ENCODE data around the gene LRIG2. TPM values are rescaled to one million over a fixed set of nuclear protein-coding genes. Genes with fewer than 3 reads are reported as not detected.

Gene LRIG2
- total RNA-seq, 1 experiment from 2014 or later = 13.5 TPM

- TF ChIP-seq RAD21 (IDR thresholded peaks at IDR 0.05; ENCODE audit: low read depth) (no peak), JUND (IDR thresholded peaks at IDR 0.05) (no peak), CBX3 (IDR thresholded peaks at IDR 0.05; ENCODE audit: low read depth) (no peak), TCF7L2 (IDR thresholded peaks at IDR 0.05; ENCODE audit: borderline replicate concordance, extremely low read depth, insufficient read depth, insufficient read length) (no peak), CEBPB (IDR thresholded peaks at IDR 0.05; ENCODE audit: low read depth) (no peak)
- TF ChIP-seq, protein P1, sequence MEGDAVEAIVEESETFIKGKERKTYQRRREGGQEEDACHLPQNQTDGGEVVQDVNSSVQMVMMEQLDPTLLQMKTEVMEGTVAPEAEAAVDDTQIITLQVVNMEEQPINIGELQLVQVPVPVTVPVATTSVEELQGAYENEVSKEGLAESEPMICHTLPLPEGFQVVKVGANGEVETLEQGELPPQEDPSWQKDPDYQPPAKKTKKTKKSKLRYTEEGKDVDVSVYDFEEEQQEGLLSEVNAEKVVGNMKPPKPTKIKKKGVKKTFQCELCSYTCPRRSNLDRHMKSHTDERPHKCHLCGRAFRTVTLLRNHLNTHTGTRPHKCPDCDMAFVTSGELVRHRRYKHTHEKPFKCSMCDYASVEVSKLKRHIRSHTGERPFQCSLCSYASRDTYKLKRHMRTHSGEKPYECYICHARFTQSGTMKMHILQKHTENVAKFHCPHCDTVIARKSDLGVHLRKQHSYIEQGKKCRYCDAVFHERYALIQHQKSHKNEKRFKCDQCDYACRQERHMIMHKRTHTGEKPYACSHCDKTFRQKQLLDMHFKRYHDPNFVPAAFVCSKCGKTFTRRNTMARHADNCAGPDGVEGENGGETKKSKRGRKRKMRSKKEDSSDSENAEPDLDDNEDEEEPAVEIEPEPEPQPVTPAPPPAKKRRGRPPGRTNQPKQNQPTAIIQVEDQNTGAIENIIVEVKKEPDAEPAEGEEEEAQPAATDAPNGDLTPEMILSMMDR (IDR thresholded peaks at IDR 0.05 in 2 of 3, conservative IDR thresholded peaks at IDR 0.05 in 1 of 3; ENCODE audit: borderline replicate concordance in 1 of 3, insufficient read depth in 1 of 3, low read depth in 2 of 3, low read length in 2 of 3) = no peak
- TF ChIP-seq, protein P2, sequence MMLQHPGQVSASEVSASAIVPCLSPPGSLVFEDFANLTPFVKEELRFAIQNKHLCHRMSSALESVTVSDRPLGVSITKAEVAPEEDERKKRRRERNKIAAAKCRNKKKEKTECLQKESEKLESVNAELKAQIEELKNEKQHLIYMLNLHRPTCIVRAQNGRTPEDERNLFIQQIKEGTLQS (IDR thresholded peaks at IDR 0.05) = no peak
These were observed 45.5 kb upstream of the LRIG2 start (continued) for GRCh38 chr1:113027449-113027848.

- no TSS peak for BruUV-seq (replicated peaks)
- no peaks in the 10 kb centered on the region for H3K9me3 ChIP-seq (ENCODE audit: control insufficient read depth in 1 of 2, insufficient read depth in 1 of 2, low read depth in 1 of 2, low read length in 2 of 2)
- no peak overlapping the region for H3K9ac ChIP-seq (ENCODE audit: low read length)
- H3K4me2 ChIP-seq (ENCODE audit: low read length) = no peak overlapping the region
- intact Hi-C loops (cut with micrococcal nuclease) = no loop called here
- H3K9me2 ChIP-seq (ENCODE audit: insufficient read depth) = no peaks in the 10 kb centered on the region
- H3K36me3 ChIP-seq (ENCODE audit: control insufficient read depth in 1 of 2, insufficient read depth in 2 of 2, low read length in 2 of 2) = no peaks in the 10 kb centered on the region
- ChIA-PET CTCF (no interaction called here), RAD21 (ENCODE audit: low non-redundant PET in 1 of 2, low total read pairs in 2 of 2, uncharacterized antibody in 2 of 2, unreplicated experiment in 2 of 2) (no interaction called here), POLR2A (no interaction called here)
- no peak overlapping the region for H3K27ac ChIP-seq (ENCODE audit: low read depth, low read length)
- no peaks in the 10 kb centered on the region for H3K27me3 ChIP-seq (ENCODE audit: insufficient read depth, low read length)
- no peak overlapping the region for H3K4me3 ChIP-seq (replicated peaks in 1 of 2; ENCODE audit: low read depth in 1 of 2, low read length in 2 of 2)
- no peak for DNase-seq (ENCODE audit: low read depth, low spot score)
- no peak for ATAC-seq
- no peaks in the 10 kb centered on the region for H3K79me2 ChIP-seq (ENCODE audit: insufficient read depth, low read length)
- no peaks in the 10 kb centered on the region for H3K4me1 ChIP-seq (ENCODE audit: control insufficient read depth in 1 of 2, insufficient read depth in 2 of 2, low read length in 2 of 2)
- H2AFZ ChIP-seq (ENCODE audit: low read depth, low read length, poor library complexity, severe bottlenecking) = no peak overlapping the region
- H4K20me1 ChIP-seq (ENCODE audit: insufficient read depth) = no peaks in the 10 kb centered on the region
- TF ChIP-seq ZFX (IDR thresholded peaks at IDR 0.05) = no peak
- TF ChIP-seq SP1 (IDR thresholded peaks at IDR 0.05; ENCODE audit: low read depth) = no peak
- no peak for TF ChIP-seq YY1 (IDR thresholded peaks at IDR 0.05; ENCODE audit: extremely low read depth, insufficient replicate concordance, low read depth, low read length)
- no peak for TF ChIP-seq POLR2A (IDR thresholded peaks at IDR 0.05; ENCODE audit: borderline replicate concordance, extremely low read depth, insufficient read depth, insufficient read length)
- no peak for TF ChIP-seq ZBTB33 (IDR thresholded peaks at IDR 0.05; ENCODE audit: extremely low read depth, insufficient replicate concordance, low read length)
- TF ChIP-seq FOSL1 (IDR thresholded peaks at IDR 0.05; ENCODE audit: low read depth) = no peak
- TF ChIP-seq SIN3A (IDR thresholded peaks at IDR 0.05; ENCODE audit: low read depth) = no peak
- TF ChIP-seq, protein P1 (IDR thresholded peaks at IDR 0.05 in 2 of 3, conservative IDR thresholded peaks at IDR 0.05 in 1 of 3; ENCODE audit: borderline replicate concordance in 1 of 3, insufficient read depth in 1 of 3, low read depth in 2 of 3, low read length in 2 of 3) = no peak
- no peak for TF ChIP-seq ELF1 (IDR thresholded peaks at IDR 0.05; ENCODE audit: borderline replicate concordance, low read depth)
- TF ChIP-seq, protein P3, sequence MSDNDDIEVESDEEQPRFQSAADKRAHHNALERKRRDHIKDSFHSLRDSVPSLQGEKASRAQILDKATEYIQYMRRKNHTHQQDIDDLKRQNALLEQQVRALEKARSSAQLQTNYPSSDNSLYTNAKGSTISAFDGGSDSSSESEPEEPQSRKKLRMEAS (IDR thresholded peaks at IDR 0.05) = no peak
- no peak for TF ChIP-seq EZH2phosphoT487 (IDR thresholded peaks at IDR 0.05; ENCODE audit: borderline replicate concordance)
- no peak for TF ChIP-seq POLR2AphosphoS5 (IDR thresholded peaks at IDR 0.05; ENCODE audit: low read depth, low read length)
- no peak for TF ChIP-seq RAD21 (IDR thresholded peaks at IDR 0.05; ENCODE audit: low read depth)
- no peak for TF ChIP-seq CEBPB (IDR thresholded peaks at IDR 0.05; ENCODE audit: low read depth)
- no peak for TF ChIP-seq CBX3 (IDR thresholded peaks at IDR 0.05; ENCODE audit: low read depth)
- TF ChIP-seq EGR1 (IDR thresholded peaks at IDR 0.05; ENCODE audit: low read depth) = no peak
- TF ChIP-seq, protein P2 (IDR thresholded peaks at IDR 0.05) = no peak
- TF ChIP-seq SRF (IDR thresholded peaks at IDR 0.05; ENCODE audit: low read depth) = no peak
These were observed 43.2 kb upstream of the LRIG2 start for GRCh38 chr1:113029822-113030221.
